HepG2 (cell line): ENCODE measurements around the gene WDR41. TPM values are rescaled to one million over a fixed set of nuclear protein-coding genes. Genes with fewer than 3 reads are reported as not detected.

Source experiments
- AGO1 ChIP-seq: fragments of 200-400 bp; formaldehyde crosslinking; IDR thresholded peaks from 2 replicates; pipeline ENCODE4 v1.6.1; 2017; ENCODE audit warnings: mild to moderate bottlenecking, low read depth, low read length, moderate library complexity; ENCODE audit not compliant: poor library complexity, severe bottlenecking
- ARID2 ChIP-seq: sonication (generic); formaldehyde crosslinking; IDR thresholded peaks from 2 replicates; pipeline ENCODE4 v1.8.1; 2022; ENCODE audit warnings: mild to moderate bottlenecking, missing genetic modification reagents, borderline replicate concordance
- ATF3 ChIP-seq: sonication (generic); formaldehyde crosslinking; IDR thresholded peaks from 2 replicates; pipeline ENCODE4 v1.4.0; 2020; ENCODE audit warnings: missing genetic modification reagents
- ATF6 ChIP-seq: sonication (generic); formaldehyde crosslinking; conservative IDR thresholded peaks from 2 replicates; pipeline ENCODE4 v1.4.0; 2020; ENCODE audit warnings: missing genetic modification reagents
- DNMT3B ChIP-seq: conservative IDR thresholded peaks from 2 replicates; pipeline ENCODE4 v1.6.1; 2016; ENCODE audit warnings: missing biosample characterization, control low read depth
- FOXP4 ChIP-seq: sonication (generic); formaldehyde crosslinking; IDR thresholded peaks from 2 replicates; pipeline ENCODE4 v1.4.0; 2020; ENCODE audit warnings: missing genetic modification reagents
- HOXA9 ChIP-seq: sonication (generic); formaldehyde crosslinking; IDR thresholded peaks from 2 replicates; pipeline ENCODE4 v1.8.1; 2022; ENCODE audit warnings: missing genetic modification reagents, mild to moderate bottlenecking, moderate library complexity, borderline replicate concordance
- IRF2 ChIP-seq: IDR thresholded peaks from 2 replicates; pipeline ENCODE4 v1.6.1; 2018; ENCODE audit warnings: missing genetic modification reagents, missing compliant biosample characterization
- IRF9 ChIP-seq: sonication (generic); formaldehyde crosslinking; IDR thresholded peaks from 2 replicates; pipeline ENCODE4 v1.8.0; 2022; ENCODE audit warnings: missing genetic modification reagents, mild to moderate bottlenecking, borderline replicate concordance
- LBX2 ChIP-seq: sonication (generic); formaldehyde crosslinking; IDR thresholded peaks from 2 replicates; pipeline ENCODE4 v1.5.0; 2020; ENCODE audit warnings: missing genetic modification reagents, mild to moderate bottlenecking, borderline replicate concordance
- REPIN1 ChIP-seq: sonication (generic); formaldehyde crosslinking; IDR thresholded peaks from 2 replicates; pipeline ENCODE4 v1.8.0; 2022; ENCODE audit warnings: missing genetic modification reagents, low read depth, mild to moderate bottlenecking, borderline replicate concordance
- SAP130 ChIP-seq: IDR thresholded peaks from 2 replicates; pipeline ENCODE4 v1.6.1; 2016; ENCODE audit warnings: low read depth
- SUZ12 ChIP-seq: fragments of 150-350 bp; IDR thresholded peaks from 2 replicates; pipeline ENCODE4 v1.6.1; 2014; ENCODE audit warnings: low read depth, low read length
- TAF15 ChIP-seq: fragments of 200-400 bp; formaldehyde crosslinking; IDR thresholded peaks from one replicate; pipeline ENCODE4 v1.6.1; 2018; ENCODE audit warnings: mild to moderate bottlenecking, low read depth, low read length; ENCODE audit not compliant: poor library complexity, severe bottlenecking
- TCF12 ChIP-seq, 2 experiments: fragments of 450-650 bp in 1 of 2; sonication (generic) in 1 of 2; formaldehyde crosslinking in 1 of 2; IDR thresholded peaks; 2 replicates each; pipeline versions ENCODE4 v1.6.1 to v1.8.0; 2017 to 2022; ENCODE audit warnings: antibody characterized with exemption in 1 of 2, mild to moderate bottlenecking in 1 of 2, missing genetic modification reagents in 1 of 2, moderate library complexity in 1 of 2
- ZBTB8A ChIP-seq: sonication (generic); formaldehyde crosslinking; IDR thresholded peaks from 2 replicates; pipeline ENCODE4 v1.4.0; 2020; ENCODE audit warnings: mild to moderate bottlenecking, low read depth, missing genetic modification reagents, borderline replicate concordance
- ZNF264 ChIP-seq: sonication (generic); formaldehyde crosslinking; IDR thresholded peaks from 2 replicates; pipeline ENCODE4 v1.4.0; 2020; ENCODE audit warnings: missing genetic modification reagents
- ZNF337 ChIP-seq: sonication (generic); formaldehyde crosslinking; IDR thresholded peaks from 2 replicates; pipeline ENCODE4 v1.5.1; 2020; ENCODE audit warnings: missing genetic modification reagents, low read depth, mild to moderate bottlenecking, borderline replicate concordance
- ZNF569 ChIP-seq: sonication (generic); formaldehyde crosslinking; IDR thresholded peaks from 2 replicates; pipeline ENCODE4 v1.5.0; 2020; ENCODE audit warnings: mild to moderate bottlenecking, missing genetic modification reagents, moderate library complexity, borderline replicate concordance
- ZNF879 ChIP-seq: sonication (generic); formaldehyde crosslinking; IDR thresholded peaks from 2 replicates; pipeline ENCODE4 v1.8.1; 2023; ENCODE audit warnings: missing genetic modification reagents
- ZSCAN12 ChIP-seq: sonication (generic); formaldehyde crosslinking; IDR thresholded peaks from 2 replicates; pipeline ENCODE4 v1.9.0; 2021; ENCODE audit warnings: mild to moderate bottlenecking, missing genetic modification reagents
- ZSCAN31 ChIP-seq: sonication (generic); formaldehyde crosslinking; IDR thresholded peaks from 2 replicates; pipeline ENCODE4 v1.5.0; 2020; ENCODE audit warnings: low read depth, mild to moderate bottlenecking, missing genetic modification reagents
- polyA plus RNA-seq, 8 experiments: library from polyadenylated mRNA; depleted of rRNA in 3 of 8; stranded (reverse) in 7 of 8; unstranded in 1 of 8; fragments of >200 nt; fragmentation: Illumina TruSeq in 4 of 8; extraction: Trizol in 4 of 8; gene quantifications; 2 replicates each; pipeline versions ENCODE4 v1.2.1 to v1.2.3, GENCODE V29; 2011 to 2016; ENCODE audit warnings: low read depth in 4 of 8, missing spikeins in 1 of 8, mixed read lengths in 1 of 8; ENCODE audit not compliant: insufficient read depth in 1 of 8
- total RNA-seq, 5 experiments: library from RNA; depleted of rRNA; stranded (reverse); fragments of >200 nt; fragmentation: Illumina TruSeq; extraction: Trizol; gene quantifications; 2 replicates each; pipeline ENCODE4 v1.2.3, GENCODE V29; 2016; ENCODE audit warnings: low read depth in 1 of 5

WDR41 gene
- total and polyA plus RNA-seq, 2 of the 13 experiments (the other 11 are each of a cell fraction or from before 2014, with no cell fraction given), result 18.9 to 39.3 TPM

DNA sequence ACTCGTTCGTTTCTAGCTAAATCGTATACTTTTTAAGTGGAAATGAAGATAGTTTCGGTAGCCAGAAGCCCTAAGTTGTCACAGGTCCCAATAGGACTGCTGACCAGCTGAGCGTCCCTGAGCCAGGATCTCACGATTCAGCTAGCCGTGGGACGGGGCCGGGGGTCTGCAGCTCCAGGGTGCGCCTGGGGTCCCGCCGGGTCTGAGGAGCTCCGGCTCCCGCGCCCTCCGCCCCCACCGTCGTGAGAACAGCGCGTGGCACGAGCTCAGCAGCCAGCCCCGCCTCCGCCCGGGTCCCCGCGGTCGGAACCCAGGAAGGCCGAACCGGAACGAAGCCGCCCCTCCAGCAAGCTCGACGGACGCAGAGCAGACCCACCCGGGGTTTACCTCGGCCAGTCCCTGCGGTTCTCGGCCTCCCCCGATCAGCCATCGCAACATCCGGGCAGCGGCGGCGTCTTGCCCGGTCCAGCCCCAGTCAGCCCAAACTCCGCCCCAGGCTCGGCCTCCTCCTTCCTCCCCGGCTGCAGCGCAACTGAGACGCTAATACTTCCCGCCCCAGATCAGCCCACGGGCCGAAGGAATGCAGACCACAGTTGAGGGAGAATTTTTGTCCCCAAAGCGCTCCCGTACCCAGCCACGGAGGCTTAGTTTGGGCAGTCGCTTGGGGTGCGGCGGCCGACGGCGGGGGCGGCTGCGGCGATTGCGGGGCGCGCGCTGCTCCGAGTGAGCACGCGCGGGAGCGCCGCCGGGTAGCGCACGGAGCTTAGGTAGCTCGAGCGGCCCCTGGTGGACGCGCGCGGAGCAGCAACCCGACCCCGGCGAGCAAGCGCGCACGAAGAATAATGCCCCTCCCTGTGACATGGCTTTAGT is at the start of gene WDR41 (continued):
- TF ChIP-seq FOXP4 (CRISPR knock-in tag) (peak; percentile 44; the same call in 1 of the 2 replicates), TAF15 (no peak), ZNF879 (CRISPR knock-in tag) (no peak), ATF6 (peak; percentile 57; the same call in 1 of the 2 replicates), ZSCAN31 (peak; percentile 89), IRF2 (CRISPR knock-in tag) (peak; percentile 57; the same call in 1 of the 2 replicates), SUZ12 (no peak), HOXA9 (CRISPR knock-in tag) (peak; percentile 35; the same call in 1 of the 2 replicates), ARID2 (peak; percentile 55; the same call in 1 of the 2 replicates), LBX2 (CRISPR knock-in tag) (0 out of 2 replicates have a peak, but pooled peaks have one; percentile 73), ZNF569 (CRISPR knock-in tag) (no peak), IRF9 (CRISPR knock-in tag) (0 out of 2 replicates have a peak, but pooled peaks have one; percentile 68), ZNF264 (CRISPR knock-in tag) (0 out of 2 replicates have a peak, but pooled peaks have one; percentile 78), ZBTB8A (CRISPR knock-in tag) (no peak), ATF3 (CRISPR knock-in tag) (no peak; the same call in 1 of the 2 replicates), DNMT3B (CRISPR knock-in tag) (no peak), REPIN1 (CRISPR knock-in tag) (peak; percentile 83; the same call in 1 of the 2 replicates), ZSCAN12 (CRISPR knock-in tag) (no peak), TCF12 (IDR thresholded peaks at IDR 0.05) (no peak), TCF12 (CRISPR knock-in tag; IDR thresholded peaks at IDR 0.05) (peak; percentile 82; the same call in 1 of the 2 replicates), SAP130 (CRISPR knock-in tag) (peak; percentile 75), ZNF337 (CRISPR knock-in tag) (no peak), AGO1 (peak; percentile 51)
